Measurements from ENCODE around the gene MRPS14.

Gene MRPS14

DNA sequence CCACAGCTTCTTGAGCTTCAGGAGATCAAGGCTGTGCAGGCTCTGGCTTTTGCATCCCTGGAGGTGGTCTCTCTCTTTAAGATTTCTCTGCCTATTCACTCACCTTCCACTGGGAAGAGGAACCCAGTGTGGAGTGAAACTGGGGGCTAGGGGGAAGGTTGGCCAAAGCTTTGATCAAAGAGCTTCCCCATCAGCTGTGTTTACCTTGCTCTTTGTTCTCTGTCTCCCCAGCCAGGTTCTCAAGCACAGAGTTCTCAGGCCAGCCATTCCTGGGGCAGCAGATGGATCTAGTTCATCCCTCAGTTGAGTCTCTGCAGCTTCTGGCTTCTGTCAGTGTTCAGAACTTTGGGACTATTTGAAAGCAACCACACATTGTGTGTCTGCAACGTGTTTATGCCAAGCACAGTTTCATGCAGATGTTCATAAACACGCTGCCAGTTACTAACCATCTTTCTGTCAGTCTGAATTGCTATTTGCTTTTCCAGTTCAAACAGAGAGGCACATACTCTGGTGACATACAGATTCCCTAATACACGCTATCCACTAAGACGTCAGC, 17.2 kb upstream of the MRPS14 start:
- TF ChIP-seq, protein P1, sequence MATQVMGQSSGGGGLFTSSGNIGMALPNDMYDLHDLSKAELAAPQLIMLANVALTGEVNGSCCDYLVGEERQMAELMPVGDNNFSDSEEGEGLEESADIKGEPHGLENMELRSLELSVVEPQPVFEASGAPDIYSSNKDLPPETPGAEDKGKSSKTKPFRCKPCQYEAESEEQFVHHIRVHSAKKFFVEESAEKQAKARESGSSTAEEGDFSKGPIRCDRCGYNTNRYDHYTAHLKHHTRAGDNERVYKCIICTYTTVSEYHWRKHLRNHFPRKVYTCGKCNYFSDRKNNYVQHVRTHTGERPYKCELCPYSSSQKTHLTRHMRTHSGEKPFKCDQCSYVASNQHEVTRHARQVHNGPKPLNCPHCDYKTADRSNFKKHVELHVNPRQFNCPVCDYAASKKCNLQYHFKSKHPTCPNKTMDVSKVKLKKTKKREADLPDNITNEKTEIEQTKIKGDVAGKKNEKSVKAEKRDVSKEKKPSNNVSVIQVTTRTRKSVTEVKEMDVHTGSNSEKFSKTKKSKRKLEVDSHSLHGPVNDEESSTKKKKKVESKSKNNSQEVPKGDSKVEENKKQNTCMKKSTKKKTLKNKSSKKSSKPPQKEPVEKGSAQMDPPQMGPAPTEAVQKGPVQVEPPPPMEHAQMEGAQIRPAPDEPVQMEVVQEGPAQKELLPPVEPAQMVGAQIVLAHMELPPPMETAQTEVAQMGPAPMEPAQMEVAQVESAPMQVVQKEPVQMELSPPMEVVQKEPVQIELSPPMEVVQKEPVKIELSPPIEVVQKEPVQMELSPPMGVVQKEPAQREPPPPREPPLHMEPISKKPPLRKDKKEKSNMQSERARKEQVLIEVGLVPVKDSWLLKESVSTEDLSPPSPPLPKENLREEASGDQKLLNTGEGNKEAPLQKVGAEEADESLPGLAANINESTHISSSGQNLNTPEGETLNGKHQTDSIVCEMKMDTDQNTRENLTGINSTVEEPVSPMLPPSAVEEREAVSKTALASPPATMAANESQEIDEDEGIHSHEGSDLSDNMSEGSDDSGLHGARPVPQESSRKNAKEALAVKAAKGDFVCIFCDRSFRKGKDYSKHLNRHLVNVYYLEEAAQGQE (IDR thresholded peaks at IDR 0.05; ENCODE audit: low read depth) = no peak
- TF ChIP-seq EGR1 (IDR thresholded peaks at IDR 0.05) = no peak
- TF ChIP-seq CREB1 (IDR thresholded peaks at IDR 0.05; ENCODE audit: low read depth) = no peak
- no peak for TF ChIP-seq TAF1 (IDR thresholded peaks at IDR 0.05; ENCODE audit: low read depth)
- TF ChIP-seq YY1 (IDR thresholded peaks at IDR 0.05; ENCODE audit: low read depth) = no peak
- no peak for TF ChIP-seq FOXM1 (IDR thresholded peaks at IDR 0.05; ENCODE audit: borderline replicate concordance, low read depth)
- no peak for TF ChIP-seq CEBPB (IDR thresholded peaks at IDR 0.05)
- no peak for TF ChIP-seq EP300 (IDR thresholded peaks at IDR 0.05; ENCODE audit: borderline replicate concordance)
- TF ChIP-seq, protein P2, sequence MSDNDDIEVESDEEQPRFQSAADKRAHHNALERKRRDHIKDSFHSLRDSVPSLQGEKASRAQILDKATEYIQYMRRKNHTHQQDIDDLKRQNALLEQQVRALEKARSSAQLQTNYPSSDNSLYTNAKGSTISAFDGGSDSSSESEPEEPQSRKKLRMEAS (IDR thresholded peaks at IDR 0.05) = no peak
- no peak for TF ChIP-seq ZBTB7A (IDR thresholded peaks at IDR 0.05; ENCODE audit: low read depth)
- no peak for TF ChIP-seq NFIC (IDR thresholded peaks at IDR 0.05)
- TF ChIP-seq RAD21 (IDR thresholded peaks at IDR 0.05; ENCODE audit: low read depth) = no peak
- no peak for TF ChIP-seq TEAD4 (IDR thresholded peaks at IDR 0.05)
- TF ChIP-seq, protein P3, sequence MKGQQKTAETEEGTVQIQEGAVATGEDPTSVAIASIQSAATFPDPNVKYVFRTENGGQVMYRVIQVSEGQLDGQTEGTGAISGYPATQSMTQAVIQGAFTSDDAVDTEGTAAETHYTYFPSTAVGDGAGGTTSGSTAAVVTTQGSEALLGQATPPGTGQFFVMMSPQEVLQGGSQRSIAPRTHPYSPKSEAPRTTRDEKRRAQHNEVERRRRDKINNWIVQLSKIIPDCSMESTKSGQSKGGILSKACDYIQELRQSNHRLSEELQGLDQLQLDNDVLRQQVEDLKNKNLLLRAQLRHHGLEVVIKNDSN (IDR thresholded peaks at IDR 0.05) = no peak
- TF ChIP-seq TCF12 (IDR thresholded peaks at IDR 0.05; ENCODE audit: low read depth) = no peak

DNA sequence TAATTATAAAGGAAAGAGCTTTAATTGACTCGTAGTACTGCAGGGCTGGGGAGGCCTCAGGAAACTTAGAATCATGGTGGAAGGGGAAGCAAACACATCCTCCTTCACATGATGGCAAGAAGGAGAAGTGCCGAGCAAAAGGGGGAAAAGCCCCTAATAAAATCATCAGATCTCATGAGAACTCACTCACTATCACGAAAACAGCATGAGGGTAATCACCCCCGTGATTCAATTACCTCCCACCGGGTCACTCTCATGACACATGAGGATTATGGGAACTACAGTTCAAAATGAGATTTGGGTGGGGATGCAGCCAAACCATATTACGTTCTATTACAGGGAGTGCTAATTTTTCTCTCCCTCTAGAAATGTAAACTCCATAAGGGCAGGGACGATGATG, 14.2 kb upstream of the MRPS14 start:
- no peak for TF ChIP-seq TEAD4 (IDR thresholded peaks at IDR 0.05)
- TF ChIP-seq, protein P1 (IDR thresholded peaks at IDR 0.05; ENCODE audit: low read depth) = no peak
- no peak for TF ChIP-seq ZBTB7A (IDR thresholded peaks at IDR 0.05; ENCODE audit: low read depth)
- TF ChIP-seq EGR1 (IDR thresholded peaks at IDR 0.05) = no peak
- no peak for TF ChIP-seq FOXM1 (IDR thresholded peaks at IDR 0.05; ENCODE audit: borderline replicate concordance, low read depth)
- no peak for TF ChIP-seq NFIC (IDR thresholded peaks at IDR 0.05)
- TF ChIP-seq, protein P2 (IDR thresholded peaks at IDR 0.05) = no peak
- no peak for TF ChIP-seq TAF1 (IDR thresholded peaks at IDR 0.05; ENCODE audit: low read depth)
- no peak for TF ChIP-seq RAD21 (IDR thresholded peaks at IDR 0.05; ENCODE audit: low read depth)
- no peak for TF ChIP-seq EP300 (IDR thresholded peaks at IDR 0.05; ENCODE audit: borderline replicate concordance)

DNA sequence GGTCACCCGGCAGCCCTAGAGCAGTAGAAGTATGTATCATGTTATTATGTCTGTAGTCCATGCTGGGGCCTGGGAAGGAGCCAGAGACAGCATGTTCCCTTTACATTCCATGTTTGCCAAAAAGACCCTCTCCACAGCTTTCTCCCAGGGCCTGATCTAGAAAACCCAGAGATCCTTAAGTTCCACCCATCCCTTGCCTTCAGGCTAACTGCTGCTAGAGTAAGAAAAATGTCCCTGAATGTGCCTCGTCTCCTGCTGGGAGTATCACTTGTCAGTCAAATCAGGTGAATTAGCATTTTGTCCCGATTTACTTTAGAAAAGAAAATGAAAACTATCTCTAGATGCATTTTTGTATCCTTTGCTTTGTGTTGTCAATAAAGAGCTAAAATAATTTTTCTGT, 13.3 kb upstream of the MRPS14 start:
- TF ChIP-seq NFIC (IDR thresholded peaks at IDR 0.05) = no peak
- no peak for TF ChIP-seq TAF1 (IDR thresholded peaks at IDR 0.05; ENCODE audit: low read depth)
- TF ChIP-seq EP300 (IDR thresholded peaks at IDR 0.05; ENCODE audit: borderline replicate concordance) = no peak
- TF ChIP-seq RAD21 (IDR thresholded peaks at IDR 0.05; ENCODE audit: low read depth) = no peak
- no peak for TF ChIP-seq ZBTB7A (IDR thresholded peaks at IDR 0.05; ENCODE audit: low read depth)
- no peak for TF ChIP-seq TEAD4 (IDR thresholded peaks at IDR 0.05)

DNA sequence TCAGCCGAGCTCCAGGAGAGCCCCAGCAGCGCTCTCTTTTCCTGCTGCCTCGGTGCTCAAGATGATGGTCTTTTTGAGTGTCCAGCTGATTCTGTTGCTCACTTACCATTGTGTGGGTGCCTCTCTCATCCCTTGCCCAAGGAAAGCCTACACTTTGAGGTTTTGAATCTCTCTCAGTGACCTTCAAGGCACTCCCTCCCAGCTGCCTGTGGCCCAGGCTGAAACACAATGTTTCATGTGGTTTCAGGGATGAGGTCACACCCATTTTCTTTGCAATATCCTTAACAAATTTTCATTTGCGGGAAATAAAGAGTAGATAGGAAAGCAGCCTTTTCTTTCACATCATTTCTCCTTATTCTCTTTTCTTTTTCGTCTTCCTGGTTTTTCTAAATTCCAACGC, 12.6 kb upstream of the MRPS14 start:
- no peak for TF ChIP-seq YY1 (IDR thresholded peaks at IDR 0.05; ENCODE audit: low read depth)
- no peak for TF ChIP-seq RAD21 (IDR thresholded peaks at IDR 0.05; ENCODE audit: low read depth)
- no peak for TF ChIP-seq CEBPB (IDR thresholded peaks at IDR 0.05)
- no peak for TF ChIP-seq NFIC (IDR thresholded peaks at IDR 0.05)

DNA sequence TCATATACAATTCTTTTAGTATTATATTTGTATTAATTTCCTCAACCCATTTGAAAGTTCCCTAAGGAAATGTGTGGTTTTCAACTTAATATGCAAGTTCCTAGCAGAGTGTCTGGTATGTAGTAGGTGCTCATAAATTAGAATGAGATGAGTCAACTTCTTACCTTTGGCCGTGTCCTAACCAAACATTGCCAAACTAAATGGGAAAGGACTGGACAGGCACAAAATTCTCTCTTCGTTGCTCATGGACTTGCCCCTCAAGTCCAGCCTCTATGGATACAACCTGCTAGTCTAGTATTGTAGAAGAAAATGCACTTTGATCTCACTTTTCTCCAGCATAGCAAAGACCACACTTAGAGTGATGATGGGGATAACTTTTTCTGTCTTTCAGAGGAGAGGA, 11.6 kb upstream of the MRPS14 start:
- TF ChIP-seq TAF1 (IDR thresholded peaks at IDR 0.05; ENCODE audit: low read depth) = no peak
- TF ChIP-seq, protein P3 (IDR thresholded peaks at IDR 0.05) = no peak
- no peak for TF ChIP-seq EP300 (IDR thresholded peaks at IDR 0.05; ENCODE audit: borderline replicate concordance)
- TF ChIP-seq YY1 (IDR thresholded peaks at IDR 0.05; ENCODE audit: low read depth) = no peak
- no peak for TF ChIP-seq TEAD4 (IDR thresholded peaks at IDR 0.05)
- no peak for TF ChIP-seq TCF12 (IDR thresholded peaks at IDR 0.05; ENCODE audit: low read depth)
- TF ChIP-seq, protein P1 (IDR thresholded peaks at IDR 0.05; ENCODE audit: low read depth) = no peak
- no peak for TF ChIP-seq CREB1 (IDR thresholded peaks at IDR 0.05; ENCODE audit: low read depth)
- TF ChIP-seq FOXM1 (IDR thresholded peaks at IDR 0.05; ENCODE audit: borderline replicate concordance, low read depth) = no peak
- no peak for TF ChIP-seq NFIC (IDR thresholded peaks at IDR 0.05)
- no peak for TF ChIP-seq EGR1 (IDR thresholded peaks at IDR 0.05)
- no peak for TF ChIP-seq ZBTB7A (IDR thresholded peaks at IDR 0.05; ENCODE audit: low read depth)

Measured in Ishikawa (cell line).